H9 (cell line): ENCODE measurements around the gene KDR. TPM values are rescaled to one million over a fixed set of nuclear protein-coding genes. Genes with fewer than 3 reads are reported as not detected.

ENCODE experiments used
- DNase-seq: peaks from one replicate; pipeline ENCODE4 v3.0.0-alpha.2; 2017
- H2AFZ ChIP-seq: one replicate; pipeline ENCODE4 v1.6.1; 2013; ENCODE audit warnings: mild to moderate bottlenecking, low read length, control low read depth, moderate library complexity
- H2AK5ac ChIP-seq: 2 replicates; pipeline ENCODE4 v1.6.1; 2013; ENCODE audit warnings: low read length, control low read depth, mixed read lengths; ENCODE audit not compliant: insufficient read length
- H2BK120ac ChIP-seq: one replicate; pipeline ENCODE4 v1.6.1; 2013; ENCODE audit warnings: low read depth, mild to moderate bottlenecking, low read length, control low read depth, inconsistent platforms; ENCODE audit not compliant: poor library complexity, severe bottlenecking
- H2BK12ac ChIP-seq: 2 replicates; pipeline ENCODE4 v1.6.1; 2013; ENCODE audit warnings: low read length, control low read depth, mixed read lengths, low read depth; ENCODE audit not compliant: insufficient read length
- H2BK15ac ChIP-seq: 2 replicates; pipeline ENCODE4 v1.6.1; 2013; ENCODE audit warnings: low read depth, low read length, control low read depth
- H2BK20ac ChIP-seq: one replicate; pipeline ENCODE4 v1.6.1; 2013; ENCODE audit warnings: low read depth, mild to moderate bottlenecking, low read length, control low read depth, inconsistent platforms; ENCODE audit not compliant: poor library complexity, severe bottlenecking
- H2BK5ac ChIP-seq: 2 replicates; pipeline ENCODE4 v1.6.1; 2013; ENCODE audit warnings: low read length, control low read depth, mixed read lengths; ENCODE audit not compliant: insufficient read length
- H3K14ac ChIP-seq: 2 replicates; pipeline ENCODE4 v1.6.1; 2013; ENCODE audit warnings: low read length, control low read depth; ENCODE audit not compliant: insufficient read depth
- H3K18ac ChIP-seq: 2 replicates; pipeline ENCODE4 v1.6.1; 2013; ENCODE audit warnings: low read depth, mild to moderate bottlenecking, mixed read lengths, low read length, control low read depth; ENCODE audit not compliant: insufficient read length
- H3K23ac ChIP-seq: 2 replicates; pipeline ENCODE4 v1.6.1; 2013; ENCODE audit warnings: low read length, control low read depth, mixed read lengths, low read depth; ENCODE audit not compliant: insufficient read length
- H3K23me2 ChIP-seq: 2 replicates; pipeline ENCODE4 v1.6.1; 2013; ENCODE audit warnings: low read depth, mild to moderate bottlenecking, mixed read lengths, low read length, control low read depth; ENCODE audit not compliant: insufficient read length, poor library complexity, severe bottlenecking
- H3K27ac ChIP-seq: 2 replicates; pipeline ENCODE4 v1.5.1; 2013; ENCODE audit warnings: low read length, control low read depth, mixed read lengths, low read depth; ENCODE audit not compliant: insufficient read length
- H3K27me3 ChIP-seq: 2 replicates; pipeline ENCODE4 v1.6.1; 2013; ENCODE audit warnings: low read length, control low read depth, inconsistent platforms; ENCODE audit not compliant: insufficient read depth
- H3K4ac ChIP-seq: 2 replicates; pipeline ENCODE4 v1.6.1; 2013; ENCODE audit warnings: low read depth, mild to moderate bottlenecking, control low read depth, inconsistent platforms, low read length, moderate library complexity
- H3K4me1 ChIP-seq: 2 replicates; pipeline ENCODE4 v1.6.1; 2013; ENCODE audit warnings: low read length, control low read depth, inconsistent platforms; ENCODE audit not compliant: insufficient read depth
- H3K4me2 ChIP-seq: 2 replicates; pipeline ENCODE4 v1.6.1; 2013; ENCODE audit warnings: low read length, control low read depth, mixed read lengths; ENCODE audit not compliant: insufficient read length, insufficient read depth
- H3K56ac ChIP-seq: 2 replicates; pipeline ENCODE4 v1.6.1; 2013; ENCODE audit warnings: low read depth, mild to moderate bottlenecking, mixed read lengths, low read length, control low read depth; ENCODE audit not compliant: insufficient read length
- H3K79me1 ChIP-seq: 2 replicates; pipeline ENCODE4 v1.6.1; 2013; ENCODE audit warnings: low read depth, mild to moderate bottlenecking, moderate library complexity, low read length, control low read depth, inconsistent platforms; ENCODE audit not compliant: insufficient read depth, poor library complexity, severe bottlenecking
- H3K79me2 ChIP-seq: 2 replicates; pipeline ENCODE4 v1.6.1; 2013; ENCODE audit warnings: low read length, control low read depth, inconsistent platforms; ENCODE audit not compliant: insufficient read depth
- H3K9ac ChIP-seq: 2 replicates; pipeline ENCODE4 v1.6.1; 2013; ENCODE audit warnings: low read length, control low read depth, mixed read lengths; ENCODE audit not compliant: insufficient read length; ENCODE audit errors: extremely low read depth
- H3K9me3 ChIP-seq: one replicate; pipeline ENCODE4 v1.6.1; 2013; ENCODE audit warnings: low read depth, low read length, inconsistent platforms; ENCODE audit not compliant: control insufficient read depth
- H3T11ph ChIP-seq: one replicate; pipeline ENCODE4 v1.6.1; 2013; ENCODE audit warnings: mild to moderate bottlenecking, low read length, control low read depth, inconsistent platforms
- H4K20me1 ChIP-seq: one replicate; pipeline ENCODE4 v1.6.1; 2013; ENCODE audit not compliant: control insufficient read depth, insufficient read length, insufficient read depth
- H4K5ac ChIP-seq: 2 replicates; pipeline ENCODE4 v1.6.1; 2013; ENCODE audit warnings: low read depth, mild to moderate bottlenecking, mixed read lengths, low read length, control low read depth; ENCODE audit not compliant: insufficient read length
- H4K8ac ChIP-seq: replicated peaks from 2 replicates; pipeline ENCODE4 v1.6.1; 2013; ENCODE audit warnings: low read length, control low read depth, mixed read lengths, low read depth; ENCODE audit not compliant: insufficient read length
- H4K91ac ChIP-seq: 2 replicates; pipeline ENCODE4 v1.6.1; 2013; ENCODE audit warnings: low read depth, mild to moderate bottlenecking, moderate library complexity, mixed read lengths, low read length, control low read depth; ENCODE audit not compliant: insufficient read length
- H3K27ac Mint-ChIP-seq, 3 experiments: 2 replicates in 2 of 3; 3 replicates in 1 of 3; pipeline ENCODE4 v1.8.0; 2020 to 2021; ENCODE audit warnings: mixed read lengths in 3 of 3, mild to moderate bottlenecking in 1 of 3, moderate library complexity in 1 of 3
- H3K27me3 Mint-ChIP-seq: 2 replicates; pipeline ENCODE4 v1.8.0; 2021; ENCODE audit warnings: low read depth, mild to moderate bottlenecking, moderate library complexity, mixed read lengths
- H3K36me3 Mint-ChIP-seq, 3 experiments: 2 replicates in 2 of 3; 3 replicates in 1 of 3; pipeline ENCODE4 v1.8.0; 2020 to 2021; ENCODE audit warnings: low read depth in 3 of 3, mixed read lengths in 3 of 3; ENCODE audit not compliant: insufficient read depth in 1 of 3
- H3K4me1 Mint-ChIP-seq, 2 experiments: 2 replicates each; pipeline ENCODE4 v1.8.0; 2020; ENCODE audit warnings: mixed read lengths in 2 of 2
- H3K4me3 Mint-ChIP-seq, 2 experiments: 2 replicates in 1 of 2; 3 replicates in 1 of 2; pipeline ENCODE4 v1.8.0; 2020 to 2021; ENCODE audit warnings: mild to moderate bottlenecking in 2 of 2, mixed read lengths in 2 of 2, moderate library complexity in 1 of 2
- H3K9me3 Mint-ChIP-seq, 2 experiments: 2 replicates in 1 of 2; 3 replicates in 1 of 2; pipeline ENCODE4 v1.8.0; 2020; ENCODE audit warnings: mild to moderate bottlenecking in 2 of 2, mixed read lengths in 2 of 2, moderate library complexity in 1 of 2
- CTCF ChIP-seq: fragments of 200-600 bp; sonication (generic); conservative IDR thresholded peaks from 3 replicates; pipeline ENCODE4 v1.8.0; 2021; ENCODE audit warnings: antibody characterized with exemption, mild to moderate bottlenecking
- WGBS: extraction: QIAGEN DNeasy Blood & Tissue Kit; methylation state at CpG from one replicate; pipeline ENCODE4 v1.1.7; 2013; ENCODE audit warnings: missing lambda C conversion rate, low lambda C conversion rate, mixed read lengths; ENCODE audit not compliant: insufficient read length; ENCODE audit errors: extremely low coverage; 5-methylcytosine and 5-hydroxymethylcytosine counted together
- total RNA-seq: library from RNA; stranded (reverse); gene quantifications from 2 replicates; pipeline ENCODE4 v1.2.1, GENCODE V29; 2021

KDR gene
- total RNA-seq, 1 experiment from 2014 or later: 51.4 TPM

DNA sequence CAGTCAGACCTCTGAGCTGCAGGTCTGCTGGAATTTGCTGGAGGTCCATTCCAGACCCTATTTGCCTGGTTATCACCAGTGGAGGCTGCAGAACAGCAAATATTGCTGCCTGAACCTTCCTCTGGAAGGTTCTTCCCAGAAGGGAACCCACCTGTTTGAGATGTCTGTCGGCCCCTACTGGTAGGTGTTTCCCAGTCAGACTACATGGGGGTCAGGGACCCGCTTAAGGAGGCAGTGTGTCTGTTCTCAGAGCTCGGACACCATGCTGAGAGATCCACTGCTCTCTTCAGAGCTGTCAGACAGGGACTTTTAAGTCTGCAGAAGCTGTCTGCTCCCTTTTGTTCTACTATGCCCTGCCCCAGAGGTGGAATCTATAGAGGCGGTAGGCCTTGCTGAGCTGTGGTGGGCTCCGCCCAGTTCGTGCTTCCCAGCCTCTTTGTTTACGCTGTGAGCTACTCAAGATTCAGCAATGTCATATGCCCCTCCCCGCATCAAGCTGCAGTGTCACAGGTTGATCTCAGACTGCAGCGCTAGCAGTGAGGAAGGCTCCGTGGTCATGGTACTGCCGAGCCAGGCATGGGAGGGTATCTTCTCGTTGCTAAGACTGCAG, 44.1 kb upstream of the KDR start:
- no peaks in the 10 kb centered on the region for H3K27me3 ChIP-seq
- Mint-ChIP-seq H3K4me1 (peaks cover 8 to 26% of the 10 kb centered on the region in 2 experiments; a peak in 3 of 4 replicates), H3K27me3 (no peaks in the 10 kb centered on the region), H3K36me3 (peaks cover 2 to 12% (median 10%) of the 10 kb centered on the region in 3 experiments; a peak in 5 of 7 replicates), H3K27ac (peak overlapping the region in 1 of 3 experiments; percentile 86; a peak in 3 of 7 replicates), H3K9me3 (peaks cover 7 to 10% of the 10 kb centered on the region in 2 experiments; a peak in 4 of 5 replicates), H3K4me3 (no peak overlapping the region; a peak in 1 of 5 replicates)
- peak; percentile 89 for DNase-seq
- no peak overlapping the region for H3K27ac ChIP-seq
- no peak overlapping the region for H2AK5ac ChIP-seq
- H2BK120ac ChIP-seq: no peak overlapping the region
- H4K20me1 ChIP-seq: no peaks in the 10 kb centered on the region
- H3K79me1 ChIP-seq: no peaks in the 10 kb centered on the region
- no peak overlapping the region for H3K4me2 ChIP-seq
- no peak overlapping the region for H3K9ac ChIP-seq
- no peak overlapping the region for H4K5ac ChIP-seq
- no CpG with 5 or more reads among the region's 12 CpGs for WGBS
- peak overlapping the region; percentile 83 for H4K8ac ChIP-seq
- no peak overlapping the region for H3K56ac ChIP-seq
- H2AFZ ChIP-seq: no peak overlapping the region
- H3K79me2 ChIP-seq: no peaks in the 10 kb centered on the region
- H3K18ac ChIP-seq: no peak overlapping the region
- no peak overlapping the region for H2BK20ac ChIP-seq
- TF ChIP-seq CTCF: peak; percentile 43; the same call in 2 of the 3 replicates
- no peak overlapping the region for H2BK5ac ChIP-seq
- H3K4me1 ChIP-seq: no peaks in the 10 kb centered on the region
- no peak overlapping the region for H3K14ac ChIP-seq
- no peaks in the 10 kb centered on the region for H3K9me3 ChIP-seq
- H2BK12ac ChIP-seq: no peak overlapping the region
- no peak overlapping the region for H3K4ac ChIP-seq
- H3K23me2 ChIP-seq: no peaks in the 10 kb centered on the region
- no peak overlapping the region for H3K23ac ChIP-seq
- no peak overlapping the region for H4K91ac ChIP-seq
- H2BK15ac ChIP-seq: no peak overlapping the region
- no peak overlapping the region for H3T11ph ChIP-seq
